Fibroblast of lung (primary cell): ENCODE results near the gene ZSCAN18. TPM values are rescaled to one million over a fixed set of nuclear protein-coding genes. Genes with fewer than 3 reads are reported as not detected.

Experiments used
- DNase-seq, 2 donors: peaks; one replicate each; pipeline versions ENCODE4 v3.0.0 to v3.0.0-alpha.2; 2010; ENCODE audit warnings: low read depth in 2 of 2
- H2AFZ ChIP-seq: 2 replicates; pipeline ENCODE4 v1.5.1; 2012; ENCODE audit warnings: low read length, control low read depth, inconsistent platforms
- H3K27ac ChIP-seq: 2 replicates; pipeline ENCODE4 v1.5.1; 2011; ENCODE audit warnings: low read length, control low read depth; ENCODE audit not compliant: insufficient read depth
- H3K27me3 ChIP-seq: 2 replicates; pipeline ENCODE4 v1.5.1; 2011; ENCODE audit warnings: mild to moderate bottlenecking, low read length; ENCODE audit not compliant: control insufficient read depth, insufficient read depth
- H3K36me3 ChIP-seq: 2 replicates; pipeline ENCODE4 v1.5.1; 2011; ENCODE audit warnings: low read length; ENCODE audit not compliant: control insufficient read depth, insufficient read depth
- H3K4me1 ChIP-seq: 2 replicates; pipeline ENCODE4 v1.5.1; 2011; ENCODE audit warnings: low read length; ENCODE audit not compliant: control insufficient read depth, insufficient read depth; ENCODE audit errors: extremely low read depth
- H3K4me2 ChIP-seq: 2 replicates; pipeline ENCODE4 v1.5.1; 2011; ENCODE audit warnings: low read length, control low read depth; ENCODE audit not compliant: insufficient read depth; ENCODE audit errors: extremely low read depth
- H3K4me3 ChIP-seq, 4 experiments: fragments of 200-600 bp in 1 of 4; sonication (generic) in 1 of 4; replicated peaks in 1 of 4; 2 replicates each; pipeline ENCODE4 v1.5.1; 2011 to 2016; ENCODE audit warnings: low read length in 4 of 4, low read depth in 3 of 4, mild to moderate bottlenecking in 3 of 4, control low read depth in 2 of 4, inconsistent platforms in 1 of 4, mixed read lengths in 1 of 4; ENCODE audit not compliant: insufficient read depth in 1 of 4; ENCODE audit errors: control extremely low read depth in 1 of 4
- H3K79me2 ChIP-seq: 2 replicates; pipeline ENCODE4 v1.5.1; 2012; ENCODE audit warnings: mild to moderate bottlenecking, low read length, inconsistent platforms; ENCODE audit not compliant: control insufficient read depth, insufficient read depth
- H3K9ac ChIP-seq: 2 replicates; pipeline ENCODE4 v1.5.1; 2011; ENCODE audit warnings: mild to moderate bottlenecking, low read length, control low read depth; ENCODE audit not compliant: insufficient read depth
- H3K9me3 ChIP-seq: 2 replicates; pipeline ENCODE4 v1.5.1; 2012; ENCODE audit warnings: low read depth, low read length; ENCODE audit not compliant: control insufficient read depth, insufficient read depth
- H4K20me1 ChIP-seq: 2 replicates; pipeline ENCODE4 v1.5.1; 2011; ENCODE audit warnings: low read length; ENCODE audit not compliant: control insufficient read depth, insufficient read depth; ENCODE audit errors: extremely low read depth
- EZH2 ChIP-seq: IDR thresholded peaks from 2 replicates; pipeline ENCODE4 v1.5.1; 2012; ENCODE audit warnings: low read length, control low read depth, mild to moderate bottlenecking; ENCODE audit errors: missing control alignments
- polyA plus RNA-seq, 2 donors: library from polyadenylated mRNA; depleted of rRNA in 1 of 2; stranded (reverse) in 1 of 2; unstranded in 1 of 2; fragments of >200 nt; gene quantifications; 2 replicates each; pipeline ENCODE4 v1.2.1, GENCODE V29; 2011 to 2012; ENCODE audit warnings: missing spikeins in 1 of 2
- total RNA-seq: library from RNA; depleted of rRNA; stranded (reverse); fragments of >200 nt; gene quantifications from 2 replicates; pipeline ENCODE4 v1.2.1, GENCODE V29; 2014
- TF ChIP-seq, protein P1 (sequence below), 2 donors: IDR thresholded peaks in 1 of 2; conservative IDR thresholded peaks in 1 of 2; 1 replicate in 1 of 2; 2 replicates in 1 of 2; pipeline ENCODE4 v1.5.1; 2011 to 2012; ENCODE audit warnings: low read length in 2 of 2, control low read depth in 1 of 2, inconsistent platforms in 1 of 2, low read depth in 1 of 2, mild to moderate bottlenecking in 1 of 2

ZSCAN18 gene
- total and polyA plus RNA-seq, 2 donors (not counting 1 experiment from before 2014, with no cell fraction given), result 13.6 to 71.0 TPM

DNA sequence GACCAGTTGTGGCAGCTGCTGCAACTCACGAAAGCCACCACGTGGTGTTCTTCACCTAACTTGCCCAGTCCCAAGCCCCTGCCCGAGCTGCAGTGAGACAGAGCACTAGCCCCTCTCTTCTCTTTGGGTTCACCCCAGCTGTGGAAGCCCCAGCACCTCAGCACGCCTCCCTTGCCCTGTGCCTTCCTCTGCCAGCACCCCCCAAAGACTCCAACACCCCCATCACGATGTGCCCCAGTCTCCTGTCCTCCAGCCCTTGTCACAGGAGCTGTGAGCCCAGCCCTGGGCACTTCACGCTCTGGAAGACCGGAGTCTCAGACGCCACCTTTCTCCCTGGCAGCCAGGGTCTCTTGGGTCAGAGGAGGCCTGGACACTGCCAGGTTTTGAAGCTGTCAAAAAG, 41.2 kb downstream of the ZSCAN18 start:
- DNase-seq, result no peak

DNA sequence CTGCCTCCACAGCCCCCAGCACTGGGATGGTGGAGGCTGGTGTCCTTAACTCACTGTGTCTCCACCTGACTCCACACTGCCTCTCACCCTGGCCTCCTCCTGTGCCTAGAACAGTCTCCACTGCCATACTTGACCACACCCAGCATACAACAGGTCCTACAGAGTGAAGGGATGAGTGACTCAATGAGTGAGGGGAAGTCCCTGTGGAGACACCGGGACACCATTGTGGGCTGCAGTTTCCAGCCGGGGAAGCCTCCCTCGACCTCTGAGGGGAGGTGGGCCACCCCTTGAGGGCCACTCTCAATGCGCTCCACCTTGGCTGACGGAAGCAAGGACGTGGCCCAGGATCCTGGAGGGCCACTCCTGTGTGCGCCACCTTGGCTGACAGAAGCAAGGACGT, 41.8 kb downstream of the ZSCAN18 start:
- Histone ChIP-seq H3K79me2 (no peaks in the 10 kb centered on the region), H3K27ac (no peak overlapping the region), H3K4me1 (peaks cover 2% of the 10 kb centered on the region), H3K36me3 (no peaks in the 10 kb centered on the region), H3K9me3 (no peaks in the 10 kb centered on the region), H3K4me2 (no peak overlapping the region), H3K27me3 (no peaks in the 10 kb centered on the region), H2AFZ (no peak overlapping the region), H3K4me3 (no peak overlapping the region), H3K9ac (no peak overlapping the region), H4K20me1 (no peaks in the 10 kb centered on the region)
- no peak for DNase-seq
- TF ChIP-seq EZH2, result no peak
- TF ChIP-seq, protein P1, sequence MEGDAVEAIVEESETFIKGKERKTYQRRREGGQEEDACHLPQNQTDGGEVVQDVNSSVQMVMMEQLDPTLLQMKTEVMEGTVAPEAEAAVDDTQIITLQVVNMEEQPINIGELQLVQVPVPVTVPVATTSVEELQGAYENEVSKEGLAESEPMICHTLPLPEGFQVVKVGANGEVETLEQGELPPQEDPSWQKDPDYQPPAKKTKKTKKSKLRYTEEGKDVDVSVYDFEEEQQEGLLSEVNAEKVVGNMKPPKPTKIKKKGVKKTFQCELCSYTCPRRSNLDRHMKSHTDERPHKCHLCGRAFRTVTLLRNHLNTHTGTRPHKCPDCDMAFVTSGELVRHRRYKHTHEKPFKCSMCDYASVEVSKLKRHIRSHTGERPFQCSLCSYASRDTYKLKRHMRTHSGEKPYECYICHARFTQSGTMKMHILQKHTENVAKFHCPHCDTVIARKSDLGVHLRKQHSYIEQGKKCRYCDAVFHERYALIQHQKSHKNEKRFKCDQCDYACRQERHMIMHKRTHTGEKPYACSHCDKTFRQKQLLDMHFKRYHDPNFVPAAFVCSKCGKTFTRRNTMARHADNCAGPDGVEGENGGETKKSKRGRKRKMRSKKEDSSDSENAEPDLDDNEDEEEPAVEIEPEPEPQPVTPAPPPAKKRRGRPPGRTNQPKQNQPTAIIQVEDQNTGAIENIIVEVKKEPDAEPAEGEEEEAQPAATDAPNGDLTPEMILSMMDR (conservative IDR thresholded peaks at IDR 0.05 in 1 of 2, IDR thresholded peaks at IDR 0.05 in 1 of 2; ENCODE audit: low read depth in 1 of 2, low read length in 2 of 2), result no peak

More for the DNA sequence above, 41.2 kb downstream of the ZSCAN18 start:
- Histone ChIP-seq H3K4me3 (no peak overlapping the region), H3K9me3 (no peaks in the 10 kb centered on the region), H3K4me1 (peaks cover 2% of the 10 kb centered on the region), H2AFZ (no peak overlapping the region), H3K4me2 (no peak overlapping the region), H3K27ac (no peak overlapping the region), H3K36me3 (no peaks in the 10 kb centered on the region), H3K9ac (no peak overlapping the region), H3K27me3 (no peaks in the 10 kb centered on the region), H3K79me2 (no peaks in the 10 kb centered on the region), H4K20me1 (no peaks in the 10 kb centered on the region)
- TF ChIP-seq, protein P1 (conservative IDR thresholded peaks at IDR 0.05 in 1 of 2, IDR thresholded peaks at IDR 0.05 in 1 of 2; ENCODE audit: low read depth in 1 of 2, low read length in 2 of 2), result no peak
- TF ChIP-seq EZH2, result no peak

DNA sequence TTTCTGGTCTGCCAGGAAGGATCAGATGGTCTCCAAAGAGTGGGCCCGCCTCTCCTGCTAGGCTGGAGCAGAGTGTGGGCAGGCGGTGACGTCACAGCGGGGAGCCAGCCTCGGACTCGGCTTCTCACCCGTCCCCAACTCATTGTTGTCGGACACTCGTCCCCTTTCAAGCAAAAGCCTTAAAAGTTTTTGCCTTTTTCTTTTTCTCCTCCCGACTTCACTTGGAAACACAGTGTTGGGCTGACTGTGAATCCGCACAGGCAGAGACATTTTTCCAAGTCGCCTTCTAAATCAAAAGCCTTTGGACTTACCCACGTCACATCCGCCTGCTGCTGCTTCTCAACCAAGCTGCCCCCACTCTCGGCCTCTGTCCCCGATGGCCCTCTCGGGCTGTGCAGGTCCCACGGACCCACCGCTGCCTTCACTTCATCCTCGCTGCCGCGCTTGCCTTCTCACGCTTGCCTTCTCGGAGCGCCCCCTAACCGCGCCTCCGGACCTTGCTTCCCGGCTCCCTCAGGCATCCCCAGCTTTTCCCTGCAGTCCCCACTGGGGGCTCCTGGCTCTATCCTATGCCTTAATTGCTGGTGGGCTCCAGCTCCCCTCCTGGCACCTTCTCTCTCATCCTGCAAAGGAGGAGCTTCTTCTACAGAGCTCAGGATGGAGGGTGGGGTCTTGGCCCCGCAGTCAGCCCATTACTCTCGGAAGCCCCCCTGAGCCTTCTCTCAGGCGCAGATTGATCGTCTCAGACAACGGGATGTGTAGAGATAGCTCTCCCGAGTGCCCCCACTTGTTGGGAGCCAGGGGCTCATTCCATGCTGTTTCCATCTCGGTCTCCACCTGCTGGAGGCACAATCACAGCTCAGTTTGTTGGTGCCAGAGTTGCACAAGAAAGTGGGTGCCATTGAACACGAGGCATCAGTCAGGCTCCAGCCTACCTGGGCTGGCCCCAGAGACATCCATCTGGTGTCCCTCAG, 42.8 kb downstream of the ZSCAN18 start:
- Histone ChIP-seq H3K4me3 (peak overlapping the region; percentile 13 to 54 (median 36)), H3K27ac (peak overlapping the region; percentile 8), H2AFZ (peak overlapping the region; percentile 45)

More for the DNA sequence above, 42.8 kb downstream of the ZSCAN18 start:
- H3K9ac ChIP-seq, result peak overlapping the region; percentile 16
- no peaks in the 10 kb centered on the region for H4K20me1 ChIP-seq
- no peaks in the 10 kb centered on the region for H3K9me3 ChIP-seq
- peak overlapping the region; percentile 32 for H3K4me2 ChIP-seq
- no peaks in the 10 kb centered on the region for H3K27me3 ChIP-seq
- peak; percentile 44 to 54 for DNase-seq
- H3K4me1 ChIP-seq, result peaks cover 2% of the 10 kb centered on the region
- H3K79me2 ChIP-seq, result no peaks in the 10 kb centered on the region
- TF ChIP-seq, protein P1 (conservative IDR thresholded peaks at IDR 0.05 in 1 of 2, IDR thresholded peaks at IDR 0.05 in 1 of 2; ENCODE audit: low read depth in 1 of 2, low read length in 2 of 2), result peak in 1 of 2 donors; percentile 28
- no peak for TF ChIP-seq EZH2
- no peaks in the 10 kb centered on the region for H3K36me3 ChIP-seq
